ENCODE measurements around the gene XRCC1. TPM values are rescaled to one million over a fixed set of nuclear protein-coding genes. Genes with fewer than 3 reads are reported as not detected.

XRCC1 gene
- total and polyA plus RNA-seq, 9 of the 15 experiments (the other 6 are each of a cell fraction or from before 2014, with no cell fraction given) = 1.5 to 36.9 (median 24.9) TPM

DNA sequence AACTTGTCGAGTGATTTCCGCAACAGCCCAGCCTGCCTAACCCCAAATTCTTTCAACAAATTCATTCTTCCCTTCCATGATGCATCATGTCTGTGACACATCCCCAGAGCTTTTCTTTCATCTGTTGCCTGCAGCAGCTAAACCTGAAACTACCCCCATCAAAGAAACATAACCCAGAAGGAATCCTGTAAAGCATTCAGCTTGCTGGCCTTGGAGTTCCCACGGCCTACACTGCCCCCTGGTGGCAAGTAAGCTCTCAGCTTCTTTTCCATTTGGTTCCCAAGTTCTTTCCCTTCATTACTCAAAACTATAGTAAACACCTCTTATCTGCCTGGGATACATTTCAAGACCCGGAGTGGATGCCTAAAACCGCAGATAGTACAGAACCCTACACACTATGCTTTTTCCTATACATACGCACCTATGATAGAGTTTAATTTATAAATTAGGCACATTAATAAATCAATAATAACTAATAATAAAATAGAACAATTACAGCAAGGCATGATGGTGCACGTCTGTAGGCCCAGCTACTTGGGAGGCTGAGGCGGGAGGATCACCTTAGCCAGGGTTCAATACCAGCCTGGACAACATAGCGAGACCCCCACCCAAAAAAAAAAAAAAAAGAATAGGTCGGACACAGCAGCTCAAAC, 55.8 kb downstream of the XRCC1 start (continued):
- TF ChIP-seq, protein P1, sequence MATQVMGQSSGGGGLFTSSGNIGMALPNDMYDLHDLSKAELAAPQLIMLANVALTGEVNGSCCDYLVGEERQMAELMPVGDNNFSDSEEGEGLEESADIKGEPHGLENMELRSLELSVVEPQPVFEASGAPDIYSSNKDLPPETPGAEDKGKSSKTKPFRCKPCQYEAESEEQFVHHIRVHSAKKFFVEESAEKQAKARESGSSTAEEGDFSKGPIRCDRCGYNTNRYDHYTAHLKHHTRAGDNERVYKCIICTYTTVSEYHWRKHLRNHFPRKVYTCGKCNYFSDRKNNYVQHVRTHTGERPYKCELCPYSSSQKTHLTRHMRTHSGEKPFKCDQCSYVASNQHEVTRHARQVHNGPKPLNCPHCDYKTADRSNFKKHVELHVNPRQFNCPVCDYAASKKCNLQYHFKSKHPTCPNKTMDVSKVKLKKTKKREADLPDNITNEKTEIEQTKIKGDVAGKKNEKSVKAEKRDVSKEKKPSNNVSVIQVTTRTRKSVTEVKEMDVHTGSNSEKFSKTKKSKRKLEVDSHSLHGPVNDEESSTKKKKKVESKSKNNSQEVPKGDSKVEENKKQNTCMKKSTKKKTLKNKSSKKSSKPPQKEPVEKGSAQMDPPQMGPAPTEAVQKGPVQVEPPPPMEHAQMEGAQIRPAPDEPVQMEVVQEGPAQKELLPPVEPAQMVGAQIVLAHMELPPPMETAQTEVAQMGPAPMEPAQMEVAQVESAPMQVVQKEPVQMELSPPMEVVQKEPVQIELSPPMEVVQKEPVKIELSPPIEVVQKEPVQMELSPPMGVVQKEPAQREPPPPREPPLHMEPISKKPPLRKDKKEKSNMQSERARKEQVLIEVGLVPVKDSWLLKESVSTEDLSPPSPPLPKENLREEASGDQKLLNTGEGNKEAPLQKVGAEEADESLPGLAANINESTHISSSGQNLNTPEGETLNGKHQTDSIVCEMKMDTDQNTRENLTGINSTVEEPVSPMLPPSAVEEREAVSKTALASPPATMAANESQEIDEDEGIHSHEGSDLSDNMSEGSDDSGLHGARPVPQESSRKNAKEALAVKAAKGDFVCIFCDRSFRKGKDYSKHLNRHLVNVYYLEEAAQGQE (IDR thresholded peaks at IDR 0.05; ENCODE audit: borderline replicate concordance) = peak; percentile 92
- TF ChIP-seq, protein P1 (CRISPR knock-in tag; IDR thresholded peaks at IDR 0.05; ENCODE audit: low read depth) = no peak
- TF ChIP-seq ZNF121 (CRISPR knock-in tag; conservative IDR thresholded peaks at IDR 0.05) (peak; percentile 29; the same call in 1 of the 2 replicates), FOXK2 (conservative IDR thresholded peaks at IDR 0.05 in 1 of 2, IDR thresholded peaks at IDR 0.05 in 1 of 2; ENCODE audit: low read depth in 2 of 2) (peak; percentile 63 to 84; a peak in 3 of 4 replicates), NFE2 (IDR thresholded peaks at IDR 0.05; ENCODE audit: low read depth) (no peak), DACH1 (IDR thresholded peaks at IDR 0.05; ENCODE audit: partially characterized antibody) (peak; percentile 92), CTCFL (IDR thresholded peaks at IDR 0.05; ENCODE audit: borderline replicate concordance, insufficient read depth, low read depth, low read length, poor library complexity, severe bottlenecking) (peak; percentile 13), DEAF1 (CRISPR knock-in tag; IDR thresholded peaks at IDR 0.05) (peak; percentile 84), ARID3A (IDR thresholded peaks at IDR 0.05; ENCODE audit: borderline replicate concordance, low read depth, low read length) (0 out of 2 replicates have a peak, but pooled peaks have one; percentile 44)
